ENCODE data around the gene DNAH14. TPM values are rescaled to one million over a fixed set of nuclear protein-coding genes. Genes with fewer than 3 reads are reported as not detected.

The DNAH14 gene
- total and polyA plus RNA-seq, 2 of the 8 experiments (the other 6 are each of a cell fraction or from before 2014, with no cell fraction given): 8.4 to 40.7 TPM

DNA sequence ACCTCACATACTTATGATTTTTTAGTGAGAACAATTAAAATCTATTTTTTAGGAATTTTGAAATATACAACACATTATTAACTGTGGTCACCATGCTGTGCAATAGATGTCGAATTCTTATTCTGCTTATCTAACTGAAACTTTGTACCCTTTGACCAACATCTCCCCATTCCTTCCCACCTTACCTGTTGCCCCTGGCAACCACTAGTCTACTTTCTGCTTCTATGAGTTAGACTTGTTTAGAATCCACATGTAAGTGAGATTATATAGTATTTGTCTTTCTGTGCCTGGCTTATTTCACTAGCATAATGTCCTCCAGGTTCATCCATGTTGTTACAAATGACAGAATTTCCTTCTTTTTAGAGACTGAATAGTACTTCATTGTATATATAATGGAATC, 330.1 kb downstream of the DNAH14 start:
- Histone ChIP-seq H3K4ac (replicated peaks; ENCODE audit: insufficient read length, low read depth, low read length) (no peak overlapping the region), H3K4me1 (replicated peaks in 1 of 4; ENCODE audit: control insufficient read depth in 3 of 4, insufficient read depth in 4 of 4, low read length in 3 of 4) (no peaks in the 10 kb centered on the region), H4K20me1 (replicated peaks in 1 of 2; ENCODE audit: control insufficient read depth in 1 of 2, insufficient read depth in 2 of 2, low read length in 2 of 2) (no peaks in the 10 kb centered on the region), H3K27me3 (replicated peaks in 1 of 4; ENCODE audit: control insufficient read depth in 3 of 4, extremely low read depth in 1 of 4, insufficient read depth in 3 of 4, low read length in 3 of 4) (no peaks in the 10 kb centered on the region), H3K4me2 (ENCODE audit: insufficient read depth in 1 of 2, low read depth in 2 of 2, low read length in 2 of 2) (no peak overlapping the region), H2BK12ac (ENCODE audit: low read depth, low read length) (no peak overlapping the region), H3K56ac (replicated peaks; ENCODE audit: insufficient read length, low read depth, low read length) (no peak overlapping the region), H3K4me3 (ENCODE audit: extremely low read depth in 1 of 4, insufficient read depth in 2 of 4, low read depth in 3 of 4, low read length in 4 of 4) (no peak overlapping the region), H2BK20ac (ENCODE audit: low read length) (no peak overlapping the region), H3K9ac (replicated peaks in 1 of 4; ENCODE audit: extremely low read depth in 1 of 4, low read depth in 3 of 4, low read length in 3 of 4) (no peak overlapping the region), H2BK15ac (ENCODE audit: low read length) (no peak overlapping the region), H4K8ac (ENCODE audit: extremely low read depth, insufficient read depth, low read length) (no peak overlapping the region), H2AK5ac (ENCODE audit: low read depth, low read length) (no peak overlapping the region), H3K79me1 (ENCODE audit: low read depth, low read length) (no peaks in the 10 kb centered on the region), H3K14ac (ENCODE audit: insufficient read length) (no peak overlapping the region), H3K23me2 (ENCODE audit: low read depth, low read length) (no peaks in the 10 kb centered on the region), H3K36me3 (ENCODE audit: control insufficient read depth in 2 of 4, insufficient read depth in 4 of 4, low read length in 3 of 4) (no peaks in the 10 kb centered on the region), H3K9me3 (ENCODE audit: insufficient read depth in 2 of 2, low read depth in 1 of 2, low read length in 1 of 2) (no peaks in the 10 kb centered on the region; a peak in 1 of 4 replicates), H2AFZ (ENCODE audit: low read length) (no peak overlapping the region), H3K79me2 (ENCODE audit: control insufficient read depth in 1 of 2, insufficient read depth in 2 of 2, low read length in 2 of 2) (no peaks in the 10 kb centered on the region), H4K91ac (replicated peaks; ENCODE audit: insufficient read length, low read length) (no peak overlapping the region), H3K27ac (ENCODE audit: low read depth, low read length) (no peak overlapping the region), H3K18ac (ENCODE audit: extremely low read depth, low read length) (no peak overlapping the region), H2BK5ac (ENCODE audit: low read depth, low read length) (no peak overlapping the region), H3K23ac (ENCODE audit: insufficient read length) (no peak overlapping the region), H4K5ac (ENCODE audit: insufficient read length, low read depth, low read length) (no peak overlapping the region), H2BK120ac (replicated peaks; ENCODE audit: low read depth, low read length) (no peak overlapping the region)
- WGBS, 2 experiments (ENCODE audit: extremely low coverage in 1 of 2, insufficient coverage in 1 of 2, insufficient read length in 1 of 2, insufficient replicate concordance in 2 of 2, low coverage in 1 of 2, low lambda C conversion rate in 2 of 2, missing lambda C conversion rate in 1 of 2): 93% methylated on average over 1 of the region's 1 CpG; no CpG with 5 or more reads in 1 of the 2 experiments
- DNase-seq (ENCODE audit: low read depth in 1 of 2, low spot score in 2 of 2) (no peak), FAIRE-seq (no peak)
- POLR2A ChIA-PET (ENCODE audit: partially characterized antibody): no interaction called here
- CTCF ChIA-PET (ENCODE audit: partially characterized antibody): no interaction called here
- TF ChIP-seq MAFK (IDR thresholded peaks at IDR 0.05; ENCODE audit: low read depth, low read length) (no peak), KDM1A (IDR thresholded peaks at IDR 0.05; ENCODE audit: borderline replicate concordance, low read length) (no peak), JUND (IDR thresholded peaks at IDR 0.05; ENCODE audit: low read length) (no peak), EP300 (IDR thresholded peaks at IDR 0.05; ENCODE audit: borderline replicate concordance in 1 of 2, low read depth in 2 of 2, low read length in 2 of 2) (no peak), SP2 (IDR thresholded peaks at IDR 0.05; ENCODE audit: low read length) (no peak), E2F6 (IDR thresholded peaks at IDR 0.05) (no peak), CHD1 (IDR thresholded peaks at IDR 0.05; ENCODE audit: low read depth, low read length) (no peak), RXRA (IDR thresholded peaks at IDR 0.05; ENCODE audit: insufficient read depth, low read depth, low read length) (no peak), CREB1 (IDR thresholded peaks at IDR 0.05) (no peak), SP1 (IDR thresholded peaks at IDR 0.05; ENCODE audit: low read depth, low read length) (no peak), TAF7 (optimal IDR thresholded peaks at IDR 0.05; ENCODE audit: borderline replicate concordance, low read depth, low read length) (no peak), KDM4A (IDR thresholded peaks at IDR 0.05; ENCODE audit: low read depth, low read length, severe bottlenecking) (no peak), NANOG (IDR thresholded peaks at IDR 0.05; ENCODE audit: insufficient read depth, low read depth, low read length, poor library complexity, severe bottlenecking) (no peak), BRCA1 (IDR thresholded peaks at IDR 0.05; ENCODE audit: low read depth, low read length) (no peak), TAF1 (IDR thresholded peaks at IDR 0.05; ENCODE audit: low read depth, low read length) (no peak)

Measured in H1 (cell line).